HG02588 (cell line): ENCODE data around the gene TCF7L2.

Source experiments
- ATAC-seq: cut with Tn5 transposase; IDR thresholded peaks from one replicate; pipeline ENCODE4 v1.9.1; 2021; ENCODE audit warnings: mild to moderate bottlenecking, moderate library complexity; ENCODE audit not compliant: unreplicated experiment

Gene TCF7L2

GRCh38 chr10:112963835-112964234, 13.8 kb downstream of the TCF7L2 start:
- ATAC-seq, result no peak

DNA sequence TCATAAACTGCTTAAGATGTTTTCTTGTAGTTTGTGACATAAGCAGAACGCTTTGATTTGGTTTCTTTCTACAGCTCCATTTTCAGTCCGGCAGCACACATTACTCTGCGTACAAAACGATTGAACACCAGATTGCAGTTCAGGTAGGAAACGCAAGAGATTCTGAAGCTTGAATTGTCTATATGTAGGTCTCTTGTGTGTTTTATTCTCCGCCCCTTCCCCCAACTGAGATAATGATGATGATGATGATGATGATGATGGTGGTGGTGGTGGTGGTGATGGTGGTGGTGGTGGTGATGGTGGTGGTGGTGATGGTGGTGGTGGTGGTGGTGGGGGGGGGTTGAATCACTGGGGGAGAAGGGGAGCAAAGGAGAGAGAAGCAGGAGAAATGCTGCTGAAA, 14.4 kb downstream of the TCF7L2 start:
- ATAC-seq, result no peak

- no peak for ATAC-seq
Measured at GRCh38 chr10:112966194-112966855, 16.3 kb downstream of the TCF7L2 start.

DNA sequence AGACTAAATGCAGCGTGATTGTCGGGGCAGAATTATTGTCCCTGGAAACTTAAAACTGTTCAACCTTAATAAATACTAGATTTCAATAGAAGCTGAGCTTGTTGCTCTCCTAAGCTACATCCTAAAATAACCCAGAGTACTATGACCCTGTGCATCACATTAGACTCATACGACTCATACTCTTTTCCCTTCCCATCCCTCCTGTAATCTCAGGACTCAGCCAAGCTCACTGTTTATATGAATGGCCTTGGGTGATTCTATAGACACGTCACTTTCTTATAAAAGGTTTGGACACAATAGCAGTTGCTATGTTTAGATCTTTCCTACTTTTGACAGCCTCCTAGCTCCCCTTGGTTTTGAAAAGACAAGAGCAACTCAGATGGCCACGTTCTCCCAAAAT, 17.2 kb downstream of the TCF7L2 start:
- ATAC-seq, result no peak

- no peak for ATAC-seq
Measured at GRCh38 chr10:112969131-112969530, 19.1 kb downstream of the TCF7L2 start.

GRCh38 chr10:112969542-112969941, 19.5 kb downstream of the TCF7L2 start:
- ATAC-seq, result no peak

- no peak for ATAC-seq
Measured at GRCh38 chr10:112970021-112970420, 20.0 kb downstream of the TCF7L2 start.

- ATAC-seq, result no peak
Measured at GRCh38 chr10:112972606-112973005, 22.6 kb downstream of the TCF7L2 start.

DNA sequence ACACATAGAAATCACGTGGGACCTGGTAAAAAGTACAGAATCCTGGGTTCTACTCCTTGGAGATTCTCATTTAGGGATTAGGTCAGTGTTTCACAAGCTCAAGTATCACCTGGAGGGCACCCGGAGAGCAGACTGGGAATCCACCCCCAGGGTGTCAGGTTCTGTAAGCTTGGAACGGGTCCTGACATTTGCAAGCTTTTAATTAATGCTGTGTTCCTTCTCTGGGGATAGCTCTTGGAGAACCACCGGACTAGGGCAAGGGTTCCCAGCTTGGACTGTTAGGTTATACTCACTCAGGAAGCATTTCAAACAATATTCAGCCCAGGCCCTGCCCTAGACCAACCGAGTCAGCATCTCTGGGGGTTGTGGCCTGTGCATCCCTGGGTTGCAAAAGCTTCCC, 23.0 kb downstream of the TCF7L2 start:
- ATAC-seq, result no peak

- ATAC-seq, result no peak
Measured at GRCh38 chr10:112973805-112974204, 23.8 kb downstream of the TCF7L2 start.

GRCh38 chr10:112977426-112977898, 27.4 kb downstream of the TCF7L2 start:
- no peak for ATAC-seq

DNA sequence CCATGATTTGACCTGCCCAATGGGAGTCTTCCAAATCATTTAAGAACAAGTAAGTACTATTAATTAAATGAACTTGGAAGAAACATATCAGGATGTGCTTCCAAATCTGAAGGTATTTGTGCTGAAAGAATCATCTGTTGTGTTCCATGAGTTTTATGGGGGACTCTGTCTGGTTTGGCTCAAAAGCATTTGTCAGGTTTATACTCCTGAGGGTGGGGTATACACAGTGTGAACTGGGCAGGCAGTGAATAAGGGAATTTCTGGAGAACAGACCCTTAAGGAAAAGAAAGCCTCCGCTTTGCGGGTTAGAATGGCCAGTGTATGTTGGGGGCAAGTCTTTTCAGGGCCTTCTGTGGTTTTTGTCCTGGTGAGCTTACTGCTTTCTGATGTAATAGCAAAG, 29.9 kb downstream of the TCF7L2 start:
- ATAC-seq, result no peak

GRCh38 chr10:112980937-112981336, 30.9 kb downstream of the TCF7L2 start:
- no peak for ATAC-seq

GRCh38 chr10:112981553-112981952, 31.5 kb downstream of the TCF7L2 start:
- ATAC-seq, result peak; percentile 92

DNA sequence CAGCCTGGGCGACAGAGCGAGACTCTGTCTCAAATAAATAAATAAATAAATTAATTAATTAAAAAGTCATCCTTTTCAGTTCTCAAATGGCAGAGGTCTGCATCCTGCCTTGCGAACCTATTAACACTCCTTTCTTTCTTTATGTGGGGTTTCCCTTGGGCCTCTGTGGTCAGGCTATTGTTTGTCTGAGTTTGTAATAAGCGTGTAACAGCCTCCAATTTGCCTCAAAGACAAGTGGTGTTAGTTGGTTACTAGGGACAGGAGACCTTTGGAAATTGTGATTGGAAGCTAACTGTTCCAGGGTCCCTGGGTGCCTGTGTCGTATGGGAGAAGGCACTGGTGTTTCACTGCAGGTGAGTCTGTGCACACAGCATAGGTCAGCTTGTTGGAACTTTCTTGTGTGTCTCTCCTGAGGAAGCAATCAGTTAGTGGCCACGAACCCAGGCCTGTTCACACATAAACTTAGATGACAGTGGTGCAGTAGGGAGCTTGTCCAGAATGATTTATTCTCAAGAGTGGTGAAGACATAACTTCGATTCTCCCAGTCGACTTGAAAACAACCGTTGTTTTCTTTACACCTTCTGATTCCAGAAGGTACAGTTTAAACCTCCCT, 33.5 kb downstream of the TCF7L2 start:
- ATAC-seq, result no peak

GRCh38 chr10:112984756-112985155, 34.7 kb downstream of the TCF7L2 start:
- no peak for ATAC-seq

DNA sequence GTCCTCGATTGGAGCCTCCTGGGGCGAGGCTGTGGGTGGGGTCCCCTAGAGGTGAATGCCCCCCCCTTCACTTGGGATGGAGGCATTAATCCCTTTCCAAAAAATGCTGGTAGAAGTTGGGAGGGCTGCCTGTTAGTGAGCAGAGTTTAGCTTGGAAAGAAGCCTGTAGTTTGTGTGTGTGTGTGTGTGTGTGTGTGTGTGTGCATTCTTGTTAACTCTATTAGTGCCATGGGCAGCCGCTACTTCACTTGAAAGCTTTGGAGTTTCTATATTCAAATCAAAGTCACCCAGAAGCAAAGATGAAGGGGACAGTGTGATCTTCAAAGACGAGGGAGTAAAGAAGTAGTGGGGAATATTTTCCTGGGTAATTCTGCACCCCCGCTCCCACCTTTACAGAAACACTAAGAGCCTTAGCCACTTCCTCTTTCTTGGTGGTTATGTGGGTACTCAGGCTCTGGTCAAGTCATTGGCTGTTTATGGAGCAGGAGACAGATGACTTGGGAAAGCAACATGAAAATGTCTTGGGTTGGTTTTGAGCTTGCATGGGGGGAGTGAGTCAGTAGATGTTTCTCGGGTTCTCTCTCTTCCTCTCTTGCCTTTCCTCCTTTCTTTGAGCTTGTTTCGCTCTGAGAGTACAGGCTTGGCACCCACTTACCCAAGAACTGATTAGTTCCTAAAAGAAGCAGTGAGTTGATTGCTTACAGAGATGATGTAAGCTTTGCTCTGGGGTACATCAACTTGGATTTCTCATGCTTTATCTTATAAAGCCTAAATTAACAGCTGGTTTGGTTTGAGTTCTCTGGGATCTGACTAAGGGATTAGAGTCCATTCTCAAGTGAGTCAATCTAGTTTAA, 35.9 kb downstream of the TCF7L2 start:
- peak; percentile 43 for ATAC-seq

DNA sequence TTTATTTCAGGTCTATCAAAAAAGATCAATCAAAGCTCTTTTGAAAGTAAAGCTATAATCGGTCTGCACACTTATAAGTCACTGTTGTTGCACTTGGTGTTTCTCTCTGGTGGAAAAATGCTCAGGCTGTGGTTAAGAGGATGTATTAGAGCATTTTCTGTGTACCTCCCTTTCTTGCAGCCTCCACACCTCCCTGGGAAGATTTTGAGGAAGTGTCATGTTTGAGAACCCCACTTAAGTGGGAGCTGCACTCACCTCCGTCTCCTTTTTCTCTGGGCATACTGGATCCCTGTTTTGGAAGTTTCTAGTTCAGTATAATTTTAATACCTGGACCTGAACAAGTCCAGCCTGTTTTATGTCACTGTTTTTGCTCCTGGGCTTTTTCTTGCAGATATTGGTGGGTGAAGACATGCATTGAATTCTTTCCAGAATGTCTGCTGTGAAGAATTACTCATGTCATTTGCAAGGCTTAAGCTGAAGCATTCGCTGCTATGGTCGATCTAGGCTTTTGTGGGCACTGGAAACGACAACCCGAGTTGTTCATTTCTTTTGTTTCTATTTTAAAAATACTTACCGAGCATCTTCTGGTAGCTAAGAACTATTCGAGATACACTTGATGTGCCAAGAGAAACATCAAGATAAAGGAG, 36.6 kb downstream of the TCF7L2 start:
- no peak for ATAC-seq

GRCh38 chr10:112988839-112989406, 38.9 kb downstream of the TCF7L2 start:
- ATAC-seq, result no peak

- no peak for ATAC-seq
Measured at GRCh38 chr10:112989826-112990225, 39.8 kb downstream of the TCF7L2 start.

DNA sequence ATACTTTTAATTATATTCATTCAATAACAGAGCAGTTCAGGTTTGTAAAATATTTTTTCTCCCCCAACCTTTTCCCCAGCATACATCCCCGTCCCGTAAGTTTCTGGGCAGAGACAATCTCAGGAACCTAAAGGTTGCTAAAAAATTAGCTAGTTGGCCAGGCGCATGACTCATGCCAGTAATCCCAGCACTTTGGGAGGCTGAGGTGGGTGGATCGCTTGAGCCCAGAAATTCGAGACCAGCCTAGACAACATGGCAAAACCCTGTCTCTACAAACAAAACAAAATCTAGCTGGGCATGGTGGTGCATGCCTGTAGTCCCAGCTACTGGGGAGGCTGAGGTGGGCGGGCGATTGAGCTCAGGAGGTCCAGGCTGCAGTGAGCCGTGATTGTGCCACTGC, 40.2 kb downstream of the TCF7L2 start:
- no peak for ATAC-seq
